ENCODE results near the gene U2AF1L4.
"Not testable (repeated sequence)": the region's sequence is repeated elsewhere in the genome, so short reads cannot be mapped to it uniquely, and the experiment has no call there.

Gene U2AF1L4

GRCh38 chr19:35727053-35727955 is 17.9 kb downstream of the U2AF1L4 start:
- DNase-seq (ENCODE audit: low spot score): no peak
- Histone ChIP-seq H3K27ac (no peak overlapping the region), H3K4me3 (no peak overlapping the region)
- TF ChIP-seq, protein P1, sequence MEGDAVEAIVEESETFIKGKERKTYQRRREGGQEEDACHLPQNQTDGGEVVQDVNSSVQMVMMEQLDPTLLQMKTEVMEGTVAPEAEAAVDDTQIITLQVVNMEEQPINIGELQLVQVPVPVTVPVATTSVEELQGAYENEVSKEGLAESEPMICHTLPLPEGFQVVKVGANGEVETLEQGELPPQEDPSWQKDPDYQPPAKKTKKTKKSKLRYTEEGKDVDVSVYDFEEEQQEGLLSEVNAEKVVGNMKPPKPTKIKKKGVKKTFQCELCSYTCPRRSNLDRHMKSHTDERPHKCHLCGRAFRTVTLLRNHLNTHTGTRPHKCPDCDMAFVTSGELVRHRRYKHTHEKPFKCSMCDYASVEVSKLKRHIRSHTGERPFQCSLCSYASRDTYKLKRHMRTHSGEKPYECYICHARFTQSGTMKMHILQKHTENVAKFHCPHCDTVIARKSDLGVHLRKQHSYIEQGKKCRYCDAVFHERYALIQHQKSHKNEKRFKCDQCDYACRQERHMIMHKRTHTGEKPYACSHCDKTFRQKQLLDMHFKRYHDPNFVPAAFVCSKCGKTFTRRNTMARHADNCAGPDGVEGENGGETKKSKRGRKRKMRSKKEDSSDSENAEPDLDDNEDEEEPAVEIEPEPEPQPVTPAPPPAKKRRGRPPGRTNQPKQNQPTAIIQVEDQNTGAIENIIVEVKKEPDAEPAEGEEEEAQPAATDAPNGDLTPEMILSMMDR (IDR thresholded peaks at IDR 0.05): no peak

DNA sequence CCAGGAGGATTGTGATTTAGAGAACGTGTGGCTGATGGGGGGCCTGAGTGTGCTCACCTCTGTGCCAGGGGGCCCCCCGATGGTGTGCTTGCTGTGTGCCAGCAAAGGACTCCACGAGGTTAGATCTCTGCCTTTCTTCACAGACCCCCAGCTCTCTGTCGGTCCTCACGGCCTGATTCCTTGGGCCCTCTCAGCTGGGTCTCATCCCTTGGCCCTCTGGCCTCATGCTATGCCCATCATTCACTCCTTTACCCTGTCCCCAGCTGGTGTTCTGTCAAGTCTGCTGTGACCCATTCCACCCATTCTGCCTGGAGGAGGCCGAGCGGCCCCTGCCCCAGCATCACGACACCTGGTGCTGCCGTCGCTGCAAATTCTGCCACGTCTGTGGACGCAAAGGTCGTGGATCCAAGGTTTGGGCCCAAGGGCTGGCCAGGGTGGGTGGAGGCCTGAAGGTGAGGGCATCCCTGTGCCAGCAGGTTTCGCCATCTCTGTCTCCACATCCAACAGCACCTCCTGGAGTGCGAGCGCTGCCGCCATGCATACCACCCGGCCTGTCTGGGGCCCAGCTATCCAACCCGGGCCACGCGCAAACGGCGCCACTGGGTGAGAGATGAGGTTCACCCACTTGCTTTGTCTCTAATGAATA is 19.9 kb downstream of the U2AF1L4 start:
- TF ChIP-seq, protein P1 (IDR thresholded peaks at IDR 0.05): no peak
- no peak for DNase-seq (ENCODE audit: low spot score)
- H3K27ac ChIP-seq: no peak overlapping the region
- H3K4me3 ChIP-seq: no peak overlapping the region

DNA sequence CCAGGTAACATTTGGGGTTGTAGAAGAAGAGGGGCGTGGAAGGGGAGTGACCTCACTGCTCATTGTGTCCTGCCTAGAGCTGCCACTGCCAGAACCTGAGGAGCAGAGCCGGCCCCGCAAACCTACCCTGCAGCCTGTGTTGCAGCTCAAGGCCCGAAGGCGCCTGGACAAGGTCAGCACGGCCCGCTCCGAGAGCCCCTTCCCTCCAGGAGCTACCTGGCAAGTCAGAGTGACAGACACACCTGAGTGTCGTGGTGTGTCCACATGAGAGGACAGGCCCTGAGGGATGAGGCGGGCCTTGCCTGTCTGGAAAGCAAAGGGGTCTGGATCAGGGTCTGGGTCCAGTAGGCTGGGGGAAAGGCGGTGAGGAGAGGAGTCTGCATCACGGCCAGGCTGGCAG is 20.7 kb downstream of the U2AF1L4 start:
- no peak for DNase-seq (ENCODE audit: low spot score)
- Histone ChIP-seq H3K27ac (no peak overlapping the region), H3K4me3 (no peak overlapping the region)
- TF ChIP-seq, protein P1 (IDR thresholded peaks at IDR 0.05): no peak

GRCh38 chr19:35724132-35724531 is 21.1 kb downstream of the U2AF1L4 start:
- not testable (repeated sequence) for H3K4me3 ChIP-seq, H3K27ac ChIP-seq

DNA sequence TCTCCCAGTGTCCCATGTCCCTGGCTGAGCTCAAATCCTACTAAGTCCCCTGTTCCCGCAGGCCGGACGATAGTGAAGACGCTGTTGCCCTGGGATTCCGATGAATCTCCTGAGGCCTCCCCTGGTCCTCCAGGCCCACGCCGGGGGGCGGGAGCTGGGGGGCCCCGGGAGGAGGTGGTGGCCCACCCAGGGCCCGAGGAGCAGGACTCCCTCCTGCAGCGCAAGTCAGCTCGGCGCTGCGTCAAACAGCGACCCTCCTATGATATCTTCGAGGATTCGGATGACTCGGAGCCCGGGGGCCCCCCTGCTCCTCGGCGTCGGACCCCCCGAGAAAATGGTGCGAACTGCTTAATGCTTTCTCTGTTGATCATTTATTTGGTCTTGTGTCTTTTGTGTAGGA is 21.5 kb downstream of the U2AF1L4 start:
- DNase-seq (ENCODE audit: low spot score): no peak
- TF ChIP-seq, protein P1 (IDR thresholded peaks at IDR 0.05): no peak
- no peak overlapping the region for H3K4me3 ChIP-seq
- H3K27ac ChIP-seq: no peak overlapping the region

More at GRCh38 chr19:35724132-35724531, 21.1 kb downstream of the U2AF1L4 start:
- not testable (repeated sequence) for DNase-seq (ENCODE audit: low spot score)

- Histone ChIP-seq H3K4me3 (no peak overlapping the region), H3K27ac (no peak overlapping the region)
- TF ChIP-seq, protein P1 (IDR thresholded peaks at IDR 0.05): no peak
- DNase-seq (ENCODE audit: low spot score): no peak
Observed at GRCh38 chr19:35722897-35723296, 22.3 kb downstream of the U2AF1L4 start.

DNA sequence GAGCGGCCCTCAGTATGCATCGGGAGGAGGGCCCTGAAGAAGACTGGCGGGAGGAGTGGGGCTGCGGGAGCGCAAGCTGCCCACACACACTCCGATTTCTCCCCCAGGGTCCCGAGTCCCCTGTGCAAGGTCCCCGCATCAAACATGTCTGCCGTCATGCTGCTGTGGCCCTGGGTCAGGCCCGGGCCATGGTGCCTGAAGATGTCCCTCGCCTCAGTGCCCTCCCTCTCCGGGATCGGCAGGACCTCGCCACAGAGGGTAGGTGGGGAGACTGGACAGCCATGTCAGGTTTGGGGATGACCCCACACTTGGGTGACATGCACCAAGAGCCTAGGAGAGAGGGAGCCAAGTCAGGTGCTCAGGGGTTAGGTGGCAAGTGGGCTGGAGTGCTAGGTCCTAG is 22.8 kb downstream of the U2AF1L4 start:
- DNase-seq (ENCODE audit: low spot score): no peak
- TF ChIP-seq, protein P1 (IDR thresholded peaks at IDR 0.05): no peak
- Histone ChIP-seq H3K4me3 (no peak overlapping the region), H3K27ac (no peak overlapping the region)
